Suppressor macrophage (primary cell): ENCODE measurements around the gene SEMA4A.
A peak's percentile ranks its signal among the peaks of the same experiment; 100 is the strongest.
"Not testable (repeated sequence)": the region's sequence is repeated elsewhere in the genome, so short reads cannot be mapped to it uniquely, and the experiment has no call there.

Experiments
- DNase-seq, 4 experiments: peaks; one replicate each; pipeline ENCODE4 v3.0.0-alpha.2; 2020 to 2022

Gene SEMA4A

GRCh38 chr1:156160000-156160742 lies 6.8 kb downstream of the SEMA4A start:
- DNase-seq: no peak

GRCh38 chr1:156160743-156161171 lies 7.4 kb downstream of the SEMA4A start:
- DNase-seq: peak; percentile 79 to 84 (median 82)

GRCh38 chr1:156162430-156163037 lies 9.1 kb downstream of the SEMA4A start:
- no peak for DNase-seq

- DNase-seq: no peak
Measured at GRCh38 chr1:156163712-156164111, 10.3 kb downstream of the SEMA4A start.

- no peak for DNase-seq
Measured at GRCh38 chr1:156164125-156164831, 10.9 kb downstream of the SEMA4A start.

- DNase-seq: peak; percentile 71 to 89 (median 82)
Measured at GRCh38 chr1:156165083-156165482, 11.7 kb downstream of the SEMA4A start.

GRCh38 chr1:156167536-156167935 lies 14.2 kb downstream of the SEMA4A start:
- DNase-seq: peak in 1 of 4 experiments; percentile 43

GRCh38 chr1:156172696-156173470 lies 19.5 kb downstream of the SEMA4A start:
- DNase-seq: peak in 1 of 4 experiments; percentile 2

GRCh38 chr1:156176610-156177210 lies 23.3 kb downstream of the SEMA4A start:
- DNase-seq: no peak

GRCh38 chr1:156177919-156178654 lies 24.7 kb downstream of the SEMA4A start:
- DNase-seq: no peak

- no peak for DNase-seq
Measured at GRCh38 chr1:156180471-156180870, 27.1 kb downstream of the SEMA4A start.

- not testable (repeated sequence) for DNase-seq
Measured at GRCh38 chr1:156181391-156181924, 28.1 kb downstream of the SEMA4A start.

GRCh38 chr1:156182010-156182779 lies 28.8 kb downstream of the SEMA4A start:
- DNase-seq: not testable (repeated sequence)

GRCh38 chr1:156186347-156187177 lies 33.2 kb downstream of the SEMA4A start:
- DNase-seq: peak in 1 of 4 experiments; percentile 22

GRCh38 chr1:156190265-156190664 lies 36.9 kb downstream of the SEMA4A start:
- not testable (repeated sequence) for DNase-seq

GRCh38 chr1:156191292-156191964 lies 38.0 kb downstream of the SEMA4A start:
- DNase-seq: peak in 3 of 4 experiments; percentile 12 to 54 (median 39)

GRCh38 chr1:156193208-156193487 lies 39.8 kb downstream of the SEMA4A start:
- peak in 1 of 4 experiments; percentile 4 for DNase-seq

- DNase-seq: peak; percentile 98 to 100 (median 99)
Measured at GRCh38 chr1:156193488-156194299, 40.3 kb downstream of the SEMA4A start, which contains the start of gene SLC25A44. Gene SLC25A44, plus strand, starts transcription at chr1:156194104. Its CDS starts 5,744 bp downstream, at chr1:156199848.
